Liver (tissue), 3 donors: ENCODE measurements around the gene SLC38A1.

Experiments
- FOXA2 ChIP-seq: IDR thresholded peaks from 2 replicates; pipeline ENCODE4 v1.6.1; 2016; ENCODE audit warnings: antibody characterized with exemption
- RAD21 ChIP-seq, 2 donors: IDR thresholded peaks; 2 replicates each; pipeline ENCODE4 v1.6.1; 2016; ENCODE audit warnings: antibody characterized with exemption in 2 of 2, mild to moderate bottlenecking in 2 of 2
- TAF1 ChIP-seq: conservative IDR thresholded peaks from 2 replicates; pipeline ENCODE4 v1.6.1; 2016; ENCODE audit warnings: antibody characterized with exemption, mild to moderate bottlenecking
- YY1 ChIP-seq: IDR thresholded peaks from 2 replicates; pipeline ENCODE4 v1.6.1; 2016; ENCODE audit warnings: antibody characterized with exemption, mild to moderate bottlenecking
- TF ChIP-seq, protein P1 (sequence below): fragments of 150-350 bp; IDR thresholded peaks from 2 replicates; pipeline ENCODE4 v1.5.1; 2017; ENCODE audit warnings: improper control_type of control experiment, low read depth, low read length; ENCODE audit not compliant: missing input control
- TF ChIP-seq, protein P2 (sequence below): IDR thresholded peaks from 2 replicates; pipeline ENCODE4 v1.6.1; 2016; ENCODE audit warnings: antibody characterized with exemption
- TF ChIP-seq, protein P3 (sequence below): IDR thresholded peaks from 2 replicates; pipeline ENCODE4 v1.6.1; 2016; ENCODE audit warnings: antibody characterized with exemption
- donor health status: healthy.
- donor health status: healthy.

DNA sequence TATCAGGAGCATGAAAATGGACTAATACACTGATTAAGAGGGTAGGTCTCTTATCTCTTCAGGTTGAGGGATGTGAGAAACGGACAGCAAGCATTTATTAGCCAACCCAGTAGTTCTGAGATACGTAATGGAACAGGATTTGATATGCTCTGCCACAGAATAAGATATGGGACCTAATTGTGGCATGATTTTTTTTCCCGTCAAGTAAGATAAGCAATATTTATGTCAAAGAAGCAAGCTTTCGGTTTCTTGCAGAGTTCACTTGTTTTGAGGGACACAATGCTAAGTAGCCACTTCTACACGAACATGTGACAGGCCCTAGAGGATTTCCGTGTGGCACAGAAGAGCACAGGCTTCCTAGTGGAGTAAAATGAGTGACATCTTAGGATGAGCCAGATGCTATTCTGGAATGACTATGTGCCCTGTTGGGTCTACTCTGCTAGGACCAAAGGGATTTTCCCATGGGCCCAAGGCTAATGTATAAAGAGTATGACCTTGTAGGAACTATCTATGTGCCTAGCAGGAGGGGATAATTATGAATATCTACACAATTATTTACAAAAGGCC, 57.9 kb downstream of the SLC38A1 start:
- no peak for TF ChIP-seq RAD21 (IDR thresholded peaks at IDR 0.05)
- TF ChIP-seq, protein P1, sequence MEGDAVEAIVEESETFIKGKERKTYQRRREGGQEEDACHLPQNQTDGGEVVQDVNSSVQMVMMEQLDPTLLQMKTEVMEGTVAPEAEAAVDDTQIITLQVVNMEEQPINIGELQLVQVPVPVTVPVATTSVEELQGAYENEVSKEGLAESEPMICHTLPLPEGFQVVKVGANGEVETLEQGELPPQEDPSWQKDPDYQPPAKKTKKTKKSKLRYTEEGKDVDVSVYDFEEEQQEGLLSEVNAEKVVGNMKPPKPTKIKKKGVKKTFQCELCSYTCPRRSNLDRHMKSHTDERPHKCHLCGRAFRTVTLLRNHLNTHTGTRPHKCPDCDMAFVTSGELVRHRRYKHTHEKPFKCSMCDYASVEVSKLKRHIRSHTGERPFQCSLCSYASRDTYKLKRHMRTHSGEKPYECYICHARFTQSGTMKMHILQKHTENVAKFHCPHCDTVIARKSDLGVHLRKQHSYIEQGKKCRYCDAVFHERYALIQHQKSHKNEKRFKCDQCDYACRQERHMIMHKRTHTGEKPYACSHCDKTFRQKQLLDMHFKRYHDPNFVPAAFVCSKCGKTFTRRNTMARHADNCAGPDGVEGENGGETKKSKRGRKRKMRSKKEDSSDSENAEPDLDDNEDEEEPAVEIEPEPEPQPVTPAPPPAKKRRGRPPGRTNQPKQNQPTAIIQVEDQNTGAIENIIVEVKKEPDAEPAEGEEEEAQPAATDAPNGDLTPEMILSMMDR = no peak
- TF ChIP-seq FOXA2 = no peak
- no peak for TF ChIP-seq YY1
- TF ChIP-seq, protein P2, sequence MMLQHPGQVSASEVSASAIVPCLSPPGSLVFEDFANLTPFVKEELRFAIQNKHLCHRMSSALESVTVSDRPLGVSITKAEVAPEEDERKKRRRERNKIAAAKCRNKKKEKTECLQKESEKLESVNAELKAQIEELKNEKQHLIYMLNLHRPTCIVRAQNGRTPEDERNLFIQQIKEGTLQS = no peak
- TF ChIP-seq, protein P3, sequence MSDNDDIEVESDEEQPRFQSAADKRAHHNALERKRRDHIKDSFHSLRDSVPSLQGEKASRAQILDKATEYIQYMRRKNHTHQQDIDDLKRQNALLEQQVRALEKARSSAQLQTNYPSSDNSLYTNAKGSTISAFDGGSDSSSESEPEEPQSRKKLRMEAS = no peak
- TF ChIP-seq TAF1 = no peak
